HK-2 (cell line): Measurements from ENCODE around the gene PDE11A.

Experiments
- DNase-seq: peaks from one replicate; pipeline ENCODE4 v3.0.0-alpha.2; 2018; ENCODE audit not compliant: unreplicated experiment

Gene PDE11A

GRCh38 chr2:177669201-177669600 lies 403.4 kb downstream of the PDE11A start:
- no peak for DNase-seq

GRCh38 chr2:177668617-177669016 lies 404.0 kb downstream of the PDE11A start:
- DNase-seq = no peak

- DNase-seq = peak; percentile 21
These were observed 405.0 kb downstream of the PDE11A start for GRCh38 chr2:177667626-177668025.

- no peak for DNase-seq
These were observed 406.2 kb downstream of the PDE11A start for GRCh38 chr2:177666408-177666807.

- no peak for DNase-seq
These were observed 406.6 kb downstream of the PDE11A start for GRCh38 chr2:177665948-177666347.

- DNase-seq = no peak
These were observed 407.2 kb downstream of the PDE11A start for GRCh38 chr2:177665328-177665727.

GRCh38 chr2:177662895-177663294 lies 409.7 kb downstream of the PDE11A start:
- no peak for DNase-seq

GRCh38 chr2:177660742-177661141 lies 411.8 kb downstream of the PDE11A start:
- no peak for DNase-seq

GRCh38 chr2:177658309-177658708 lies 414.3 kb downstream of the PDE11A start:
- DNase-seq = no peak

GRCh38 chr2:177651833-177652232 lies 420.7 kb downstream of the PDE11A start:
- no peak for DNase-seq

- no peak for DNase-seq
These were observed 422.7 kb downstream of the PDE11A start for GRCh38 chr2:177649568-177650518.

GRCh38 chr2:177646791-177647190 lies 425.8 kb downstream of the PDE11A start:
- no peak for DNase-seq

- DNase-seq = no peak
These were observed 426.3 kb downstream of the PDE11A start for GRCh38 chr2:177646241-177646640.

GRCh38 chr2:177641331-177641730 lies 431.2 kb downstream of the PDE11A start:
- no peak for DNase-seq

- DNase-seq = no peak
These were observed 432.2 kb downstream of the PDE11A start for GRCh38 chr2:177640423-177640822.

GRCh38 chr2:177639262-177639914 lies 433.2 kb downstream of the PDE11A start:
- DNase-seq = no peak

GRCh38 chr2:177638507-177638906 lies 434.1 kb downstream of the PDE11A start:
- DNase-seq = no peak

- DNase-seq = no peak
These were observed 435.9 kb downstream of the PDE11A start for GRCh38 chr2:177636672-177637071.

- no peak for DNase-seq
These were observed 436.9 kb downstream of the PDE11A start for GRCh38 chr2:177635696-177636095.

- DNase-seq = no peak
These were observed 438.7 kb downstream of the PDE11A start for GRCh38 chr2:177633910-177634294.

GRCh38 chr2:177633111-177633510 lies 439.5 kb downstream of the PDE11A start:
- DNase-seq = no peak

GRCh38 chr2:177631680-177632079 lies 440.9 kb downstream of the PDE11A start:
- no peak for DNase-seq
